ENCODE results near the gene IKZF4. TPM values are rescaled to one million over a fixed set of nuclear protein-coding genes. Genes with fewer than 3 reads are reported as not detected.
"Not testable (repeated sequence)": the region's sequence is repeated elsewhere in the genome, so short reads cannot be mapped to it uniquely, and the experiment has no call there.

Gene IKZF4
- total and polyA plus RNA-seq, 2 donors (not counting 1 experiment from before 2014, with no cell fraction given) = 2.0 to 3.2 TPM

GRCh38 chr12:56074396-56074795, 53.6 kb downstream of the IKZF4 start:
- H3K4me2 ChIP-seq (ENCODE audit: extremely low read depth, insufficient read depth, low read length) = no peak overlapping the region
- DNase-seq (ENCODE audit: low read depth in 2 of 2) = no peak
- TF ChIP-seq EZH2 (IDR thresholded peaks at IDR 0.05; ENCODE audit: low read length, missing control alignments) = no peak
- no peaks in the 10 kb centered on the region for H3K27me3 ChIP-seq (ENCODE audit: control insufficient read depth, insufficient read depth, low read length)
- H3K36me3 ChIP-seq (ENCODE audit: control insufficient read depth, insufficient read depth, low read length) = no peaks in the 10 kb centered on the region
- no peaks in the 10 kb centered on the region for H4K20me1 ChIP-seq (ENCODE audit: control insufficient read depth, extremely low read depth, insufficient read depth, low read length)
- H3K4me3 ChIP-seq (replicated peaks in 1 of 4; ENCODE audit: control extremely low read depth in 1 of 4, insufficient read depth in 1 of 4, low read depth in 3 of 4, low read length in 4 of 4) = no peak overlapping the region
- no peak overlapping the region for H3K27ac ChIP-seq (ENCODE audit: insufficient read depth, low read length)
- H3K4me1 ChIP-seq (ENCODE audit: control insufficient read depth, extremely low read depth, insufficient read depth, low read length) = no peaks in the 10 kb centered on the region
- H3K9ac ChIP-seq (ENCODE audit: insufficient read depth, low read length) = no peak overlapping the region
- no peak overlapping the region for H2AFZ ChIP-seq (ENCODE audit: low read length)
- no peaks in the 10 kb centered on the region for H3K9me3 ChIP-seq (ENCODE audit: control insufficient read depth, insufficient read depth, low read depth, low read length)
- no peaks in the 10 kb centered on the region for H3K79me2 ChIP-seq (ENCODE audit: control insufficient read depth, insufficient read depth, low read length)

GRCh38 chr12:56077966-56078365, 57.1 kb downstream of the IKZF4 start:
- H3K4me3 ChIP-seq (replicated peaks in 1 of 4; ENCODE audit: control extremely low read depth in 1 of 4, insufficient read depth in 1 of 4, low read depth in 3 of 4, low read length in 4 of 4); H3K9me3 ChIP-seq (ENCODE audit: control insufficient read depth, insufficient read depth, low read depth, low read length); H4K20me1 ChIP-seq (ENCODE audit: control insufficient read depth, extremely low read depth, insufficient read depth, low read length); H3K4me2 ChIP-seq (ENCODE audit: extremely low read depth, insufficient read depth, low read length); H3K9ac ChIP-seq (ENCODE audit: insufficient read depth, low read length); DNase-seq (ENCODE audit: low read depth in 2 of 2); H3K27ac ChIP-seq (ENCODE audit: insufficient read depth, low read length); H3K4me1 ChIP-seq (ENCODE audit: control insufficient read depth, extremely low read depth, insufficient read depth, low read length); H2AFZ ChIP-seq (ENCODE audit: low read length); H3K36me3 ChIP-seq (ENCODE audit: control insufficient read depth, insufficient read depth, low read length); H3K79me2 ChIP-seq (ENCODE audit: control insufficient read depth, insufficient read depth, low read length): not testable (repeated sequence)
- H3K27me3 ChIP-seq (ENCODE audit: control insufficient read depth, insufficient read depth, low read length) = peaks cover 19% of the 10 kb centered on the region

- Histone ChIP-seq H3K4me2 (ENCODE audit: extremely low read depth, insufficient read depth, low read length) (peak overlapping the region; percentile 68), H2AFZ (ENCODE audit: low read length) (no peak overlapping the region), H3K27ac (ENCODE audit: insufficient read depth, low read length) (no peak overlapping the region)
These were observed 57.6 kb downstream of the IKZF4 start for GRCh38 chr12:56078427-56078826.

More at GRCh38 chr12:56078427-56078826, 57.6 kb downstream of the IKZF4 start:
- Histone ChIP-seq H3K9ac (ENCODE audit: insufficient read depth, low read length) (no peak overlapping the region), H3K36me3 (ENCODE audit: control insufficient read depth, insufficient read depth, low read length) (no peaks in the 10 kb centered on the region), H4K20me1 (ENCODE audit: control insufficient read depth, extremely low read depth, insufficient read depth, low read length) (no peaks in the 10 kb centered on the region), H3K4me1 (ENCODE audit: control insufficient read depth, extremely low read depth, insufficient read depth, low read length) (no peaks in the 10 kb centered on the region), H3K4me3 (replicated peaks in 1 of 4; ENCODE audit: control extremely low read depth in 1 of 4, insufficient read depth in 1 of 4, low read depth in 3 of 4, low read length in 4 of 4) (no peak overlapping the region), H3K27me3 (ENCODE audit: control insufficient read depth, insufficient read depth, low read length) (peaks cover 20% of the 10 kb centered on the region), H3K79me2 (ENCODE audit: control insufficient read depth, insufficient read depth, low read length) (no peaks in the 10 kb centered on the region), H3K9me3 (ENCODE audit: control insufficient read depth, insufficient read depth, low read depth, low read length) (no peaks in the 10 kb centered on the region)
- DNase-seq (ENCODE audit: low read depth in 2 of 2) = no peak
- TF ChIP-seq EZH2 (IDR thresholded peaks at IDR 0.05; ENCODE audit: low read length, missing control alignments) (no peak), CTCF (conservative IDR thresholded peaks at IDR 0.05 in 1 of 2, IDR thresholded peaks at IDR 0.05 in 1 of 2; ENCODE audit: low read depth in 1 of 2, low read length in 2 of 2) (no peak)
